Upper lobe of left lung (tissue), 6 donors: Measurements from ENCODE around the gene ANP32B. TPM values are rescaled to one million over a fixed set of nuclear protein-coding genes. Genes with fewer than 3 reads are reported as not detected.

Experiments
- ATAC-seq, 2 donors: fragments of 200-7000 bp; cut with Tn5 transposase; one replicate each; pipeline ENCODE4 v1.9.1; 2022; ENCODE audit warnings: mild to moderate bottlenecking in 2 of 2, moderate library complexity in 2 of 2; ENCODE audit not compliant: low FRiP score in 2 of 2
- DNase-seq, 2 donors: peaks; one replicate each; pipeline ENCODE4 v3.0.0-alpha.2; 2019 to 2020
- H3K27ac ChIP-seq, 4 donors: fragments of 200-600 bp; sonication (generic); one replicate each; pipeline ENCODE4 v1.5.1; 2016 to 2019
- H3K27me3 ChIP-seq, 4 donors: fragments of 200-600 bp; sonication (generic); one replicate each; pipeline ENCODE4 v1.5.1; 2017 to 2019
- H3K36me3 ChIP-seq, 4 donors: fragments of 200-600 bp; sonication (generic); one replicate each; pipeline ENCODE4 v1.5.1; 2016 to 2019
- H3K4me1 ChIP-seq, 4 donors: fragments of 200-600 bp; sonication (generic); one replicate each; pipeline ENCODE4 v1.5.1; 2018 to 2019
- H3K4me3 ChIP-seq, 4 donors: fragments of 200-600 bp; sonication (generic); one replicate each; pipeline ENCODE4 v1.5.1; 2017 to 2019; ENCODE audit warnings: mild to moderate bottlenecking in 2 of 4, moderate library complexity in 1 of 4
- H3K9me3 ChIP-seq, 4 donors: fragments of 200-600 bp; sonication (generic); one replicate each; pipeline ENCODE4 v1.5.1; 2018 to 2019
- EP300 ChIP-seq, 4 donors: sonication (generic); formaldehyde crosslinking; IDR thresholded peaks; one replicate each; pipeline ENCODE4 v1.5.1; 2017; ENCODE audit warnings: antibody characterized with exemption in 4 of 4, control low read depth in 2 of 4
- POLR2A ChIP-seq, 4 donors: fragments of 450-650 bp; IDR thresholded peaks; one replicate each; pipeline ENCODE4 v1.5.1; 2016 to 2017; ENCODE audit warnings: antibody characterized with exemption in 4 of 4, mild to moderate bottlenecking in 2 of 4
- POLR2AphosphoS5 ChIP-seq, 2 donors: sonication (generic); formaldehyde crosslinking; IDR thresholded peaks; one replicate each; pipeline ENCODE4 v1.5.1; 2017; ENCODE audit warnings: antibody characterized with exemption in 2 of 2
- WGBS, 2 donors: methylation state at CpG; one replicate each; pipeline ENCODE4 v1.1.5; 2017 to 2018; 5-methylcytosine and 5-hydroxymethylcytosine counted together
- total RNA-seq, 6 donors: library from RNA; depleted of rRNA in 4 of 6; stranded (reverse); fragments of >200 nt in 4 of 6; gene quantifications; one replicate each; pipeline versions ENCODE4 v1.1.0 to v1.2.1, GENCODE V29; 2016 to 2021
- TF ChIP-seq, protein P1 (sequence below), 6 experiments: fragments of 450-650 bp in 4 of 6; fragments of 200-600 bp in 2 of 6; sonication (generic) in 2 of 6; IDR thresholded peaks; one replicate each; pipeline ENCODE4 v1.5.1; 2016 to 2019; ENCODE audit warnings: antibody characterized with exemption in 6 of 6
- donor health status: DM: no; HTN: no; CAD: no; lungs with moderate emphysema.
- donor health status: DM: no; HTN: yes; CAD: no; lungs with severe emphysema.

The ANP32B gene
- total RNA-seq, 6 donors from 2014 or later = 34.1 to 116 (median 66.0) TPM

DNA sequence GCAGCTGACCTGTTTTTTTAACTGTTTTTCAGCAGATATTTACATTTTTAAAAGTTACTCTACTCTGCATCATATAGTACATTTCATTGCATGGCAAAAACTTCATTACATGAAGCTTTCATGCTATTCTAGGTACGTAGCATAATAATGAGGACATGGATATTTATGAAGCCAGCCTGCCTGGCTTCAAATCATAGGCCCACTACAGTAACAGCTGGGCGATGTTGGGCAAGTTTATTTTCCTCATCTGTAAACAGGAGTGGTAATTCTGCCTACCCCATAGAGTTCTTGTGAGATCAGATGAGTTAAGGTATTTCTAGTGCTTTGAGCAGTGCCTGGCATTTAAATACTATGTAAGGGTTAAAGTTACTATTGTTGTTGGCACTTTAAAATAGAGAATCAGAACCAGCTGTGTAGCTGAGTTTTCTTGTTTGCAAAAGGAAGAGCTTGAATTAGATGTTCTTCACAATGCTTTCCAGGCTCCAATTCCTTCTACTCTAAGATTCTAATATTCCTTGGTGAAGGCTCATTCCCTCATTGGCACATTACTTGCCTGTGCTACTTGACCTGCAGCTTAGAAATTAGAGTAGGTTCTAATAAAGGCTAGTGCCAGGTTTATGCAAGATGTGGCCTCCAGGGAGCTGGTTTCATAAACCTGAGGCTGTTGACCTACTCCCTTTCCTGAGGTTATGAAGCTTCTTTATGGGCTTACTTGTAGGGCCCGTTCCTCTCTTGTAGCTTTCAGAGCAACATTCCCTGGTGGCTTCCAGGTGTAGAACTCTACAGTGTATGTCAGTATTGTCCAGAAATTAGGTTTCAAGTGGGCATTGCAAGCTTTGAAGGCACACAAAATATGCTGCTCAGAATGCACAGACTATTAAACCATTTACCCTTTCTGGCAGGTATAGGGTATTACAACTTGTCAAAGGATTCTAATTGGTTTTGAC lies 14.5 kb downstream of the ANP32B start:
- no peak for TF ChIP-seq POLR2AphosphoS5 (IDR thresholded peaks at IDR 0.05)
- no peak for TF ChIP-seq POLR2A (IDR thresholded peaks at IDR 0.05)
- TF ChIP-seq EP300 (IDR thresholded peaks at IDR 0.05) = no peak
- TF ChIP-seq, protein P1, sequence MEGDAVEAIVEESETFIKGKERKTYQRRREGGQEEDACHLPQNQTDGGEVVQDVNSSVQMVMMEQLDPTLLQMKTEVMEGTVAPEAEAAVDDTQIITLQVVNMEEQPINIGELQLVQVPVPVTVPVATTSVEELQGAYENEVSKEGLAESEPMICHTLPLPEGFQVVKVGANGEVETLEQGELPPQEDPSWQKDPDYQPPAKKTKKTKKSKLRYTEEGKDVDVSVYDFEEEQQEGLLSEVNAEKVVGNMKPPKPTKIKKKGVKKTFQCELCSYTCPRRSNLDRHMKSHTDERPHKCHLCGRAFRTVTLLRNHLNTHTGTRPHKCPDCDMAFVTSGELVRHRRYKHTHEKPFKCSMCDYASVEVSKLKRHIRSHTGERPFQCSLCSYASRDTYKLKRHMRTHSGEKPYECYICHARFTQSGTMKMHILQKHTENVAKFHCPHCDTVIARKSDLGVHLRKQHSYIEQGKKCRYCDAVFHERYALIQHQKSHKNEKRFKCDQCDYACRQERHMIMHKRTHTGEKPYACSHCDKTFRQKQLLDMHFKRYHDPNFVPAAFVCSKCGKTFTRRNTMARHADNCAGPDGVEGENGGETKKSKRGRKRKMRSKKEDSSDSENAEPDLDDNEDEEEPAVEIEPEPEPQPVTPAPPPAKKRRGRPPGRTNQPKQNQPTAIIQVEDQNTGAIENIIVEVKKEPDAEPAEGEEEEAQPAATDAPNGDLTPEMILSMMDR (IDR thresholded peaks at IDR 0.05) = no peak
- H3K4me1 ChIP-seq = peaks cover 13 to 14% (median 14%) of the 10 kb centered on the region in 4 donors
- H3K36me3 ChIP-seq = peaks cover 10 to 68% (median 23%) of the 10 kb centered on the region in 4 donors
- DNase-seq = no peak
- no peaks in the 10 kb centered on the region for H3K9me3 ChIP-seq
- 85 to 91% methylated on average over 3 of the region's 3 CpGs for WGBS, 2 donors
- no peak for ATAC-seq
- H3K4me3 ChIP-seq = no peak overlapping the region
- H3K27me3 ChIP-seq = no peaks in the 10 kb centered on the region
- H3K27ac ChIP-seq = no peak overlapping the region

DNA sequence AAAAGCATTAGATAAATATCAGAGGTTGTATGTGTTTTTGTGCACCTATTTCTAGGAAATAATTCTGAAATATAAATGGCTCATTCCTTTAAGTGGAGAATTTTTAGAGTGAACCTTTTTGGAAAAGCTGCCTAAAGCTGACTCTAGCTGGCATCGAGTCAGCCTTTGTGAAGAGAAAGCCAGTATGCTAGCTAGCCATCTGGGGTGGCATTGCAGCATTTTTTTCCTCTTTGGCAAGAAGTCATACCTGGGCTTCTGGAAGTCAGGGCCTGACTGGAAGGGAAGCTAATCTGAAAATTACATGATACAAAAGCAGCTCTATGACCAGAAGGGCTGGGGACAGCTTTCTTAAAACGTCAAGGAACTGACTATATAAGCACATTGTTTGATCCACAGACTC lies 19.7 kb downstream of the ANP32B start:
- no peak overlapping the region for H3K27ac ChIP-seq
- H3K9me3 ChIP-seq = no peaks in the 10 kb centered on the region
- TF ChIP-seq, protein P1 (IDR thresholded peaks at IDR 0.05) = no peak
- TF ChIP-seq POLR2A (IDR thresholded peaks at IDR 0.05) (no peak), EP300 (IDR thresholded peaks at IDR 0.05) (no peak), POLR2AphosphoS5 (IDR thresholded peaks at IDR 0.05) (no peak)
- peaks cover 0 to 5% (median 0%) of the 10 kb centered on the region in 4 donors for H3K4me1 ChIP-seq
- 50 to 65% methylated on average over 2 of the region's 2 CpGs for WGBS, 2 donors
- no peak overlapping the region for H3K4me3 ChIP-seq
- peaks cover 19 to 87% (median 46%) of the 10 kb centered on the region in 4 donors for H3K36me3 ChIP-seq
- ATAC-seq = no peak
- H3K27me3 ChIP-seq = no peaks in the 10 kb centered on the region
- no peak for DNase-seq

DNA sequence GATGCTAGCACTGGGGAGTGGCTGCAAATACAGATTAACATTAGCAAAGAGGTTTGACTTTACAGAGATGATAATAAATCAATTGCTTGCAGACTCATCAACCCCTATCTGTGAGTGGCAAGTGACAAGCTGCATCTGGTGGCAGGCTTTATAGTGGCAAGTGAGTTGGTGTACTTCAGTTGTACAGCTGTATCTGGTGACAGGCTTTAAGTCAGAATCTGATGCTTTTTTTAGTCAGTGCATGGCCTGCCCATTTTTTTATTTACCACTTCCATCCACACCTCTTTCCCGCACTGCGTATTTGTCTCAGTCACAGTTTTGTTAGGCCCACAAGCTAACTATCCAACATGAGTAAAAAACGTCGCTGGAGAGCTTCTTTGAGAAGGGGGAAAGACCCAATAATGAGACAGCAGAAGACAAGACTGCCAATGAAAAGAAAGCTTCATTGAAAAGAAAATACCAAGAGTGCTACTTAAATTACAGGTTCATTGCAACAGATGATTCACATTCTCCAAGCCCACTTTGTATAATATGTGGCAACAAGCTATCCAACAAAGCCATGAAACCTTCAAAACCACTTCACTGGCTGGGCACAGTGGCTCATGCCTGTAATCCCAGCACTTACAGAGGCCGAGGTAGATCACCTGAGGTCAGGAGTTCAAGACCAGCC lies 23.1 kb downstream of the ANP32B start:
- ATAC-seq = no peak
- DNase-seq = no peak
- H3K27ac ChIP-seq = no peak overlapping the region
- no peaks in the 10 kb centered on the region for H3K27me3 ChIP-seq
- TF ChIP-seq, protein P1 (IDR thresholded peaks at IDR 0.05) = no peak
- no peak for TF ChIP-seq POLR2AphosphoS5 (IDR thresholded peaks at IDR 0.05)
- TF ChIP-seq POLR2A (IDR thresholded peaks at IDR 0.05) = no peak
- no peak for TF ChIP-seq EP300 (IDR thresholded peaks at IDR 0.05)
- no peak overlapping the region for H3K4me3 ChIP-seq
- peaks cover 0 to 18% (median 11%) of the 10 kb centered on the region in 4 donors for H3K4me1 ChIP-seq
- WGBS, 2 donors = 86 to 89% methylated on average over 5 of the region's 5 CpGs
- no peaks in the 10 kb centered on the region for H3K9me3 ChIP-seq
- H3K36me3 ChIP-seq = peaks cover 17 to 86% (median 52%) of the 10 kb centered on the region in 4 donors

DNA sequence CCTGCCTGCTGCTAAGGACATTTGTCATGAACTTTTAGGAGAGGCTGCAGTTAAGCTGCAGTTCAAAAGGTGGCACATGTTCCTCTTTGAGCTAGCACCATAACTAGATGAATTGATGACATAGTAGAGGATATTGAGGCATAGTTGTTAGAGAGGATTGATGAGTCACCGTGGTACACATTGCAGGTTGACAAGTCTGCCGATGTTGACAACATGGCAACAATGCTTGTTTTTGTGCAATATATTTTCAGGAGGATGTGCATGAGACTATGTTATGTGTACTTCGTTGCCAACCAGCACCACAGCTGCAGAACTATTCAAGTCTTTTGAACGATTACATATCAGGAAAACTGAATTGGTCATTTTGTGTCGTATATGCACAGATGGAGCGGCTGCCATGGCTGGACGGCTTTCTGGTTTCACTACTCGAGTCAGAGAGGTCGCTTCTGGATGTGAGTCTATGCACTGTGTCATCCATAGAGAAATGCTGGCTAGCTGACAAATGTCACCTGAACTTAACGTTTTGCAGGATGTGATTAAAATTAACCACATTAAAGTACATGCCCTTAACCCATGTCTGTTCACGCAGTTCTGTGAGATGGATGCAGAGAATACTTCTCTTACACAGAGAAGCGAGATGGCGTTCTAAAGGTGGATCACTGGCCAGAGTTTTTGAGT lies 24.2 kb downstream of the ANP32B start:
- WGBS, 2 donors = 79 to 87% methylated on average over 13 of the region's 13 CpGs

More for the DNA sequence above, 24.2 kb downstream of the ANP32B start:
- no peaks in the 10 kb centered on the region for H3K9me3 ChIP-seq
- no peak overlapping the region for H3K27ac ChIP-seq
- ATAC-seq (no peak), DNase-seq (no peak)
- peaks cover 20 to 87% (median 55%) of the 10 kb centered on the region in 4 donors for H3K36me3 ChIP-seq
- H3K27me3 ChIP-seq = no peaks in the 10 kb centered on the region
- H3K4me1 ChIP-seq = peaks cover 0 to 18% (median 11%) of the 10 kb centered on the region in 4 donors
- no peak for TF ChIP-seq POLR2A (IDR thresholded peaks at IDR 0.05)
- TF ChIP-seq EP300 (IDR thresholded peaks at IDR 0.05) = no peak
- TF ChIP-seq, protein P1 (IDR thresholded peaks at IDR 0.05) = no peak
- TF ChIP-seq POLR2AphosphoS5 (IDR thresholded peaks at IDR 0.05) = no peak
- H3K4me3 ChIP-seq = no peak overlapping the region
